Limb (tissue), 2 donors: ENCODE results near the gene ANP32B.
"Not testable (repeated sequence)": the region's sequence is repeated elsewhere in the genome, so short reads cannot be mapped to it uniquely, and the experiment has no call there.

Experiments
- DNase-seq, 2 donors: peaks; one replicate each; pipeline ENCODE4 v3.0.0-alpha.2; 2016; ENCODE audit errors: extremely low spot score in 2 of 2

ANP32B gene

DNA sequence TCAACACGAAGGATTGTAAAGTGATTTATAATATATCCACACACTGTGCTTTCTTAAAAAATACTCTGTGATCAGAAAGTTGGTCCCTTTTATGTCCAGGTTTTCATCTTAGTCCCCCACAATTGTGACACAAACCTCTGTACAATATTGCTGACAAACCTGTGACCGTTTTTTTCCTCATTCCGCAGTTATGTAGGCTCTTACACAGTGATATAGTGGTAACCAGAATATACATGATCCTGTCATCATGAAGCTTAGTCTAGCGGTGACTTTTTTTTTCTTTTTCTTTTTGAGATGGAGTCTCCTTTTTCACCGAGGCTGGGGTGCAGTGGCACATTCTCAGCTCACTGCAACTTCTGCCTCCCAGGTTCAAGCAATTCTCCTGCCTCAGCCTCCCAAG, 8.7 kb downstream of the ANP32B start:
- DNase-seq = no peak

DNA sequence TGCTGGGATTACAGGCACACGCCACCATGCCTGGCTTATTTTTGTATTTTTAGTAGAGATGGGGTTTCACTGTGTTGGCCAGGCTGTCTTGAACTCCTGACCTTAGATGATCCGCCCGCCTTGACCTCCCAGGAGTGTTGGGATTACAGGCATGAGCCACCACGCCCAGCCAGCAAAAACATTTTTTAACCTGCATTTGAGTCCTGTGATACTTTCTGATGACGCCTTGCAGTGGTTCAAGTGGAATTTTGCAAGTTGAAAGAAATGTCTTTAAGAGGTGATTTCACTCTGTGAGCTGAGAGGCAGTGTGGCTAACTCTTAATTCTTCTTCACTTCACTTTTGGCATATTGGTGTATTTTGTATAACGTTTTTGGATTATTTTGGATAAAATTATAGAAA, 9.1 kb downstream of the ANP32B start:
- no peak for DNase-seq

DNA sequence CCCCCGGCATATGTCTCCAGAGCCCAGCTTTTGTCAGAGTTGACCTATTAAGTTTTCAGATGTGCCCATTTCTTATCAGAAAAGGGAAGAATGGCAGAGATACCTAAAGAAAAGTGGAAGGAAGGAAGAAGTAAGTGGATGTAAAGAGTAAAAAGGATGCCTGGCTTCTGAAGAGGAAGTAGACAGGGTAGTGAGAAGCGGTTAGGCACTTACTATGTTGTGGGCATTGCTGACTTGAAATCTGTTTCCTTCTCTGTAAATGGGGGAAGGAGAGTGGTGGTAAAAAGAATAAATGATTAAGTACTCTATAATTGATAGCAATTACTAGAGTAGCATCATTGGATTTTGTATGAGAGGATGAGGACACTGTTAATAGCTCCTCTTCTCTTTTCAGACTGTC, 9.9 kb downstream of the ANP32B start:
- no peak for DNase-seq

DNA sequence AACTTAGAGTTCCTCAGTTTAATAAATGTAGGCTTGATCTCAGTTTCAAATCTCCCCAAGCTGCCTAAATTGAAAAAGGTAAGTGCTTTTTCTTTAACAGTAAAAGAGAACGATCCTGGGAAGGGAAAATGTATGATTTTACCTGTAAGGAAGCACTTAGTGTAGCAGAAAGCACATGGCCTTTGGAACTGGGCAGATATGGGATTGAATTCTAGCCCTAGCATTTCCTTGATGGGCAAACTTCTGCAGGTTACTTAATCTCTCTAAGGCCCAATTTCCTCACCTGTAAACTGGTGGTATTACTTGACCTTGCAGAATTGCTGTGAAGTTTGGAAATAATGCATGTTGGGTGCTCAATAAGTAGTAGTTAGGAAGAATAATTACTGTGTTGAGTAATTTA, 11.6 kb downstream of the ANP32B start:
- no peak for DNase-seq

GRCh38 chr9:97996676-97997075, 13.5 kb downstream of the ANP32B start:
- not testable (repeated sequence) for DNase-seq

GRCh38 chr9:97997330-97998276, 14.5 kb downstream of the ANP32B start:
- no peak for DNase-seq

DNA sequence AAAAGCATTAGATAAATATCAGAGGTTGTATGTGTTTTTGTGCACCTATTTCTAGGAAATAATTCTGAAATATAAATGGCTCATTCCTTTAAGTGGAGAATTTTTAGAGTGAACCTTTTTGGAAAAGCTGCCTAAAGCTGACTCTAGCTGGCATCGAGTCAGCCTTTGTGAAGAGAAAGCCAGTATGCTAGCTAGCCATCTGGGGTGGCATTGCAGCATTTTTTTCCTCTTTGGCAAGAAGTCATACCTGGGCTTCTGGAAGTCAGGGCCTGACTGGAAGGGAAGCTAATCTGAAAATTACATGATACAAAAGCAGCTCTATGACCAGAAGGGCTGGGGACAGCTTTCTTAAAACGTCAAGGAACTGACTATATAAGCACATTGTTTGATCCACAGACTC, 19.7 kb downstream of the ANP32B start:
- no peak for DNase-seq

- no peak for DNase-seq
Measured at GRCh38 chr9:98006127-98006796, 23.1 kb downstream of the ANP32B start.

- no peak for DNase-seq
Measured at GRCh38 chr9:98007251-98007928, 24.2 kb downstream of the ANP32B start.

GRCh38 chr9:98008764-98009163, 25.6 kb downstream of the ANP32B start:
- DNase-seq = no peak

DNA sequence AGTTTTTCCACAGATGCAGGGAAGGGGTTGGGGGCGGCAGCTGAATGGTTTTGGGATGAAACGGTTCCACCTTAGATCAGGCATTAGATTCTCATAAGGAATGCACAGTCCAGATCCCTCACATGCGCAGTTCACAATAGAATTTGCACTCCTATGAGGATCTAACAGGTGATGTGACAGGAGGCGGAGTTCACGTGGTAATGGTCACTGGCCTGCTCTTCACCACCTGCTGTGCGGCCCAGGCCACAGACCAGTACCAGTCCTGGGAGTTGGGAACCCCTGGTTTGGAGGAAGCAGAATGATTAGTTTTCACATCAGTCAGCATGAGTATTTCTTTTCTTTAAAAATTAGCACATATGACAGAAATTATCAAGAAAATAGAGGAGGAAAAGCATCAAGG, 26.3 kb downstream of the ANP32B start:
- DNase-seq = no peak

GRCh38 chr9:98009936-98010335, 26.8 kb downstream of the ANP32B start:
- no peak for DNase-seq

DNA sequence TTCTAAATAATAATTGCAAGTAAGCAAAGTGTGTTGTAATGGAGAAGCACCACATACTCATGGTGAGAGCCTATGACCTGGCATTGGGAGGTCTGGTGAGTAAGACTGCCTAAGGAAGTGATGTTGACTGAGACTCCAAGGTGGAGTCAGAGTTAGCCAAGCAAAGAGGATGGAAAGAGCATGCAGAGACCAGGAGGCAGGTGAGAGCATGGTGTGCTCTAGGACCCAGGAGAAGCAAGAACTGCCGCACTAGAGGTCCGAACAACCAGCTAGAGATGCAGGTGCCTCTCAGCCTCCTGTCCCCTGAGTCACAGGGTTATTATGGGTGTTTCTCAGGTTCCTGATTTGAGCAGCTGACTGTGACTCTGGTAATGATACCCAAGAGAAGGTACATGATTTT, 27.3 kb downstream of the ANP32B start:
- DNase-seq = no peak

DNA sequence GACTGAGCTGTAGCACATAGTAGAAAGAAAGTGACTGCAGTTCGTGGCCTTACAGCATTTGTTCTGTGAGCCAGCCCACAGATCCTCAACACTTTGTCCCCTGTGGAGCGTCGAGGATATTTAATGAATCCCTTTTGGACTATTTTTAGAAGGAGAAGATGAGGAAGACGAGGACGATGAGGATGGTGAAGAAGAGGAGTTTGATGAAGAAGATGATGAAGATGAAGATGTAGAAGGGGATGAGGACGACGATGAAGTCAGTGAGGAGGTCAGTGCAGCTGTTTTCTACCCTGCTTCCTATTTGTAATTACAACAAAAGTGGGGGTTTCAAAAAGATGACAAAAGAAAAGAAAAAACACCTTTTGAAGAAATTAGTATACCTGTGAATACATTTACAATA, 28.0 kb downstream of the ANP32B start:
- DNase-seq = no peak

DNA sequence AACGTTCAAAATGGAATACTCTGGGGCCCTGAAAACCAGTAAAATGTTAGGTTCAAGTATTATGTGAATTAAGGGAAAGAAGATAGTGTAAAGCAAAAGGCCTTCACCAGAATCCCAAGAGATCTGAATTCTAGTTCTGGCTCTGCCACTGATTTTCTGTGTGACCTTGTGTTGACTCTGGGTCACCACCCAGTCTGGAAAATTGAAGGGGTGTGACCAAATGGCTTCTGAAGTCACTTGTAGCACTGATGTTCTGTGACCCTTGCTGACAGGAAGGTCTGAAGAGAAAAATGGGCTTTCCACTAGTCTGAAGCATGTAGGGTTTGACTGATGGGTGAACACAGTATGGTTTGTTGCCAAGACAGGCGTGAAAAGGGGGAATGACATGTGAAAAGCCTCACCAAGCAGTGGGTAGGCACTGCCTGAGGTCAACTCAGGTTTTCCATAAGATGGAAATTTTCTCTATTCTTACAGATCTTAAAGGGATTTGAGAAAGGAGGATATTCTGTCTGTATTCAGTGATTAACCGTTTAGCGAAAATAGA, 33.1 kb downstream of the ANP32B start:
- DNase-seq = no peak

GRCh38 chr9:98017306-98017705, 34.2 kb downstream of the ANP32B start:
- no peak for DNase-seq

- DNase-seq = no peak
Measured at GRCh38 chr9:98018347-98018746, 35.2 kb downstream of the ANP32B start.

DNA sequence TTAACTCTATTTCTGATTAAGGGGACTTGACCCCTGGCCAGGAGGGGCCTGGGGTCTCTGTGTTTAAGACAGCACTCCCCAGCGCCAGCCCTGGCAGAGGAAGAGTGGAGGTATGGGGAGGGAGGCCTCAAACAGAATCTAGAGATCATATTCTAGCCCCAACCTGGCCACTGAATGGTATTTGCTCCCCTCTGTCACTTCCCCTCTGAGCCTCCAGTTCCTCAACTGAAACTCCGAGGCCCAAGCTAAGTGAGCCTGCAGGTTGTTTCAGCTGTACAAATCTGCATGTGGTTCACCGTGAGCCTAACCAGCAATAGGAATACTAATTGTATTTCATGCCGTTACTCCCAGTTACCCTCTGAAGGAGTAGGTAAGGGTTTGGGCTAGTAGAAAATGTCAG, 36.0 kb downstream of the ANP32B start:
- DNase-seq = no peak

GRCh38 chr9:98019869-98020268, 36.7 kb downstream of the ANP32B start:
- not testable (repeated sequence) for DNase-seq

DNA sequence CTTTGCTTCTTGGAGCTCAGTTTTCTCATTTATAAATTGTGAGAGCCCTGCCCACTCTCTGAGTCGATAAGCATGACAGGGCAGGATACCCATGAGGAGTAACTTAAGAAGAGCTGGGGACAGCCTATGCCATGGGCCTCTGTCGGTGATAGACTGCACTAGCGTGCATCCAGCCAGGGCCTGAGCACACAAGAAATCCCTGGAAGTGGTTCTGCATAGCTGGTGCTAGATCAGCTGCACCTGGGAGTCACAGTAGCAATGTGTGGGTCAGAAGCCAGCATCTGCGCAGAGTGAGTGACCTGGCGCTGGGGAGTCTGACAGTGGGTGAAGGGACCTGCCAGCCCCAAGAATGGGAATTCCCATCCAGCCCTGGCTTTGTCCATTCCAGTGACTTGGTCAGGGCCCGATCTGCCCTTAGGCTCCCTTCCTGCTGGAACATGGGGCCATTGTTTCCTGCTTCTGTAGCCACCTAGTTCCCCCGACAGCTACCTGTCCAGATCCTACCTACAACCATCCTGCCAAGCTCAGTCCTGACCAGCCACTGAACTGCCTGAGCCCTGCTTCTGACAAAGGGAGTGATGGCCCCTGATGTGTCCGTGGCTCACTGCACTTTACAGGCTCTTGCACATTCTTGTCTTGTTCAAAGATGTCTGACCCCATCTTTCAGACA, 37.5 kb downstream of the ANP32B start:
- DNase-seq = no peak

- no peak for DNase-seq
Measured at GRCh38 chr9:98021306-98022040, 38.3 kb downstream of the ANP32B start.
